HepG2 (cell line): ENCODE data around the gene CD34. TPM values are rescaled to one million over a fixed set of nuclear protein-coding genes. Genes with fewer than 3 reads are reported as not detected.

ENCODE experiments used
- ATAC-seq: fragments of 200-7000 bp; cut with Tn5 transposase; 3 replicates; pipeline ENCODE4 v1.9.1; 2020; ENCODE audit warnings: mild to moderate bottlenecking, moderate library complexity
- BruUV-seq: library from RNA; stranded (reverse); fragments of 400-500 nt; replicated peaks from 2 replicates; lab custom pipeline; 2021; lab: Mats Ljungman, UMichigan
- CTCF ChIA-PET: fragments of 300-600 bp; formaldehyde crosslinking; extraction: SDS; loops from one replicate; lab custom pipeline; 2021; ENCODE audit warnings: low total read pairs, inconsistent platforms, low intra/inter-chr PET ratio; lab: Yijun Ruan, JAX
- POLR2A ChIA-PET: fragments of 350-600 bp; sonication (Branson Sonifier 250); formaldehyde crosslinking; loops from one replicate; lab custom pipeline; 2020; ENCODE audit warnings: antibody characterized with exemption, inconsistent platforms; lab: Yijun Ruan, JAX
- DNase-seq: peaks from one replicate; pipeline ENCODE4 v3.0.0-alpha.2; 2015; ENCODE audit warnings: low spot score
- FAIRE-seq: peaks from 3 replicates; lab custom pipeline; 2011; peaks lifted over from hg19 to GRCh38; lab: Jason Lieb, UNC
- H2AFZ ChIP-seq: one replicate; pipeline ENCODE4 v1.6.1; 2011; ENCODE audit warnings: low read length, inconsistent platforms
- H3K27ac ChIP-seq: fragments of 300-600 bp; 3 replicates; pipeline ENCODE4 v1.8.0; 2011; ENCODE audit warnings: mixed run types, mild to moderate bottlenecking, mixed read lengths, low read length, inconsistent platforms; ENCODE audit not compliant: insufficient read depth; ENCODE audit errors: extremely low read length
- H3K27me3 ChIP-seq, 2 experiments: fragments of 200-600 bp in 1 of 2; 2 replicates in 1 of 2; 3 replicates in 1 of 2; pipeline versions ENCODE4 v1.6.0 to v1.8.0; 2011; ENCODE audit warnings: low read length in 2 of 2, mild to moderate bottlenecking in 2 of 2, moderate library complexity in 2 of 2, inconsistent platforms in 1 of 2; ENCODE audit not compliant: insufficient read depth in 2 of 2, control insufficient read depth in 1 of 2
- H3K36me3 ChIP-seq, 2 experiments: fragments of 200-600 bp in 1 of 2; replicated peaks in 1 of 2; 2 replicates in 1 of 2; 3 replicates in 1 of 2; pipeline versions ENCODE4 v1.5.1 to v1.8.0; 2011; ENCODE audit warnings: low read length in 2 of 2, inconsistent platforms in 1 of 2; ENCODE audit not compliant: insufficient read depth in 2 of 2, control insufficient read depth in 1 of 2
- H3K4me1 ChIP-seq: 2 replicates; pipeline ENCODE4 v1.5.1; 2012; ENCODE audit warnings: low read length, inconsistent platforms; ENCODE audit not compliant: insufficient read depth
- H3K4me2 ChIP-seq: 2 replicates; pipeline ENCODE4 v1.6.0; 2011; ENCODE audit warnings: low read depth, low read length, inconsistent platforms
- H3K4me3 ChIP-seq, 3 experiments: fragments of 200-600 bp in 1 of 3; sonication (generic), shearing (Covaris generic) in 1 of 3; replicated peaks in 1 of 3; 2 replicates each; pipeline ENCODE4 v1.5.1; 2011 to 2016; ENCODE audit warnings: low read length in 3 of 3, inconsistent platforms in 2 of 3, low read depth in 2 of 3, mild to moderate bottlenecking in 2 of 3, control low read depth in 1 of 3, mixed read lengths in 1 of 3; ENCODE audit not compliant: insufficient read depth in 1 of 3
- H3K79me2 ChIP-seq: one replicate; pipeline ENCODE4 v1.6.1; 2011; ENCODE audit warnings: low read length, inconsistent platforms; ENCODE audit not compliant: insufficient read depth
- H3K9ac ChIP-seq: 2 replicates; pipeline ENCODE4 v1.6.0; 2011; ENCODE audit warnings: mild to moderate bottlenecking, low read depth, low read length, inconsistent platforms; ENCODE audit not compliant: insufficient read depth
- H3K9me3 ChIP-seq: 2 replicates; pipeline ENCODE4 v1.5.1; 2012; ENCODE audit warnings: mild to moderate bottlenecking, low read length
- H4K20me1 ChIP-seq: 2 replicates; pipeline ENCODE4 v1.6.0; 2011; ENCODE audit warnings: inconsistent platforms, mild to moderate bottlenecking, low read length, moderate library complexity; ENCODE audit not compliant: insufficient read depth
- CEBPB ChIP-seq: IDR thresholded peaks from 2 replicates; pipeline ENCODE4 v1.6.1; 2011; ENCODE audit warnings: low read depth, low read length, improper control_type of control experiment, borderline replicate concordance
- EP300 ChIP-seq, 3 experiments: sonication (generic) in 1 of 3; formaldehyde crosslinking in 1 of 3; IDR thresholded peaks; 2 replicates each; pipeline versions ENCODE4 v1.5.1 to v1.6.1; 2011 to 2020; ENCODE audit warnings: low read depth in 2 of 3, low read length in 2 of 3, borderline replicate concordance in 1 of 3, improper control_type of control experiment in 1 of 3, mild to moderate bottlenecking in 1 of 3, missing genetic modification reagents in 1 of 3, moderate library complexity in 1 of 3
- HCFC1 ChIP-seq: fragments of 150-350 bp; IDR thresholded peaks from 2 replicates; pipeline ENCODE4 v1.6.1; 2014; ENCODE audit warnings: low read depth, low read length
- MTF2 ChIP-seq: sonication (generic); formaldehyde crosslinking; IDR thresholded peaks from 2 replicates; pipeline ENCODE4 v1.5.0; 2020; ENCODE audit warnings: missing genetic modification reagents, borderline replicate concordance
- THYN1 ChIP-seq: sonication (generic); formaldehyde crosslinking; IDR thresholded peaks from 2 replicates; pipeline ENCODE4 v1.8.1; 2023; ENCODE audit warnings: low read depth, mild to moderate bottlenecking, moderate library complexity, missing genetic modification reagents, borderline replicate concordance
- ZNF780A ChIP-seq: sonication (generic); formaldehyde crosslinking; IDR thresholded peaks from 2 replicates; pipeline ENCODE4 v1.8.0; 2022; ENCODE audit warnings: mild to moderate bottlenecking, missing genetic modification reagents, moderate library complexity
- WGBS: methylation state at CpG from one replicate; pipeline ENCODE4 v1.1.6; 2017; ENCODE audit warnings: low lambda C conversion rate; 5-methylcytosine and 5-hydroxymethylcytosine counted together
- in situ Hi-C: cut with HindIII; loops from 2 replicates; pipeline ENCODE4 v1.10.0; 2017; ENCODE audit warnings: low pct_unique_long_range_greater_than_20kb; ENCODE audit not compliant: extremely low pct_ligation_motif_present
- intact Hi-C: fragments of 100-400 bp; cut with micrococcal nuclease; formaldehyde crosslinking; loops from one replicate; pipeline ENCODE4 v1.10.0; 2022; ENCODE audit not compliant: unreplicated experiment
- polyA plus RNA-seq, 8 experiments: library from polyadenylated mRNA; depleted of rRNA in 3 of 8; stranded (reverse) in 7 of 8; unstranded in 1 of 8; fragments of >200 nt; fragmentation: Illumina TruSeq in 4 of 8; extraction: Trizol in 4 of 8; gene quantifications; 2 replicates each; pipeline versions ENCODE4 v1.2.1 to v1.2.3, GENCODE V29; 2011 to 2016; ENCODE audit warnings: low read depth in 4 of 8, missing spikeins in 1 of 8, mixed read lengths in 1 of 8; ENCODE audit not compliant: insufficient read depth in 1 of 8
- total RNA-seq, 5 experiments: library from RNA; depleted of rRNA; stranded (reverse); fragments of >200 nt; fragmentation: Illumina TruSeq; extraction: Trizol; gene quantifications; 2 replicates each; pipeline ENCODE4 v1.2.3, GENCODE V29; 2016; ENCODE audit warnings: low read depth in 1 of 5

The CD34 gene
- total and polyA plus RNA-seq, 2 of the 13 experiments (the other 11 are each of a cell fraction or from before 2014, with no cell fraction given) = not detected

DNA sequence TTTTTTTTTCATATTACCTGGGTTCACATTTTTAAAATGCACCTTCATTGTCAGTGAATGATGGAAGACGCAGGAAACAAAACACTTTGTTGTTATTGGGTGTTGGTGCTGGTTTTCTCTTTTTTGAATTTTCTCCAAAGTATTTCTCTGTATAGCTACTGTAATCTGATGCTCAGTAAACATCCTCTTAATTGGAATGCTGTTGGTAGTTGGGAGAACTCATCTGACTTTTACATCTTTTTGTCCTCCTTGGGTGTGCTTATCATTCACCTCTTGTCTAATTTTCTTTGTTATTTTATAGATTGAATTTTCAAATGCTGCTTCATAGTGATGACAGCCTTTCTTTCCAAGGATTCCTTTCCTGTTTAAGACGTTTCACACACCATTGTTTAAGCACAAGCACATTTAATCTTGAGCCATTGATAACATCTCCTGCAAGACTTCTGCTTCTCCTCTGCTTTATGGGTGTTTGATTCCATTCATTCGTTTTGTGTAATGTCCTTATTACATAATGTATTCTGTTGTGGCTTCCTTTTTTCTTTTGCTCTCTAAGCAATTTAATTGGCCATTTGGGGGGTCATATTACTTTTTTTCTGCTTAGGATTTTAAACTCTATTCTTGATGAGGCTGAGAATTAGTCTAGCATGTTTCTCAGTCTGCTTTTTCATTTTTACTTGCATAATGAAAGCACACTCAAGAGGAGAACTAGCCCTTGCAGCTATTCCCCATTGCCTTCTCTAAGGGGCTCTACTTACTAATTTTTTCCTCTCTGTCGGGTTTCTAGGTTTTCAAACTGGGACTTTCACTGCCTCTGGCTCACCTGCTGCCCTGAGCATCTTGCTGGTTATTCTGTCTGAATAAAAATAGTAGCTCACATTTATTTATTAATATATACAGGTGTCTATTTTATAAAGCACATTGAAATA, 42.0 kb upstream of the CD34 start:
- CTCF ChIA-PET = no interaction called here
- no peaks in the 10 kb centered on the region for H3K9me3 ChIP-seq
- BruUV-seq = no TSS peak
- no peaks in the 10 kb centered on the region for H3K4me1 ChIP-seq
- no peak for TF ChIP-seq EP300 (IDR thresholded peaks at IDR 0.05; ENCODE audit: low read depth in 2 of 2, low read length in 2 of 2)
- no peak for TF ChIP-seq EP300 (CRISPR knock-in tag; IDR thresholded peaks at IDR 0.05; ENCODE audit: borderline replicate concordance)
- no peak for TF ChIP-seq MTF2 (CRISPR knock-in tag)
- no peak for TF ChIP-seq THYN1 (CRISPR knock-in tag)
- in situ Hi-C loops = no loop called here
- H3K79me2 ChIP-seq = no peaks in the 10 kb centered on the region
- no peak for FAIRE-seq
- no peak overlapping the region for H3K27ac ChIP-seq
- DNase-seq = no peak
- no peaks in the 10 kb centered on the region for H4K20me1 ChIP-seq
- no peak overlapping the region for H3K4me3 ChIP-seq
- H3K27me3 ChIP-seq = peaks cover 0 to 39% of the 10 kb centered on the region in 2 experiments; a peak in 4 of 5 replicates
- no peak overlapping the region for H2AFZ ChIP-seq
- POLR2A ChIA-PET = no interaction called here
- intact Hi-C loops = no loop called here
- no peak overlapping the region for H3K4me2 ChIP-seq
- H3K9ac ChIP-seq = no peak overlapping the region
- 2% methylated on average over 4 of the region's 4 CpGs for WGBS
- ATAC-seq = no peak
- no peaks in the 10 kb centered on the region for H3K36me3 ChIP-seq

DNA sequence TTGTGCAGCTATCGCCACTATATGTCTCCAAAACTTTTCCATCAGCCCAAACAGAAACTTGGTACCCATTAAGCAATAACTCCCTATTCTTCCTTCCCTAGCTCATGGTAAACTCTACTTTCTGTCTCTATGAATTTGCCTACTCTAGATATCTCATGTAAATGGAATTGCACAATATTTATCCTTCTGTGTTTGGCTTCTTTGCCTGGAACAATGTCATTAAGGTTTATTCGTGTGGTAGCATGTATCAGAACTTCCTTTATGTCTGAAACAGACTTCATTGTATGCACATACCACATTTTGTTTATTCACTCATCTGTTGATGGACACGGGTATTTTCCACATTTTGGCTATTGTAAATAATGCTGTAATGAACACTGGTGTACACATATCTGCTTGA, 40.7 kb upstream of the CD34 start:
- in situ Hi-C loops (no loop called here), intact Hi-C loops (no loop called here)
- DNase-seq (no peak), ATAC-seq (no peak), FAIRE-seq (no peak)
- WGBS = 6% methylated on average over 3 of the region's 3 CpGs
- peaks cover 0 to 29% of the 10 kb centered on the region in 2 experiments; a peak in 4 of 5 replicates for H3K27me3 ChIP-seq
- H3K79me2 ChIP-seq = no peaks in the 10 kb centered on the region
- no peak overlapping the region for H3K4me2 ChIP-seq
- POLR2A ChIA-PET = no interaction called here
- H3K4me1 ChIP-seq = no peaks in the 10 kb centered on the region
- H3K27ac ChIP-seq = no peak overlapping the region
- H2AFZ ChIP-seq = no peak overlapping the region
- H3K4me3 ChIP-seq = no peak overlapping the region
- no peaks in the 10 kb centered on the region for H3K36me3 ChIP-seq
- H3K9me3 ChIP-seq = no peaks in the 10 kb centered on the region
- H3K9ac ChIP-seq = no peak overlapping the region
- TF ChIP-seq ZNF780A = no peak
- TF ChIP-seq CEBPB = peak; percentile 70; the same call in 1 of the 2 replicates
- TF ChIP-seq HCFC1 = no peak
- BruUV-seq = no TSS peak
- CTCF ChIA-PET = no interaction called here
- H4K20me1 ChIP-seq = no peaks in the 10 kb centered on the region
